RWPE2 (cell line): ENCODE data around the gene DENND5B.

Experiments used
- ATAC-seq: fragments of 200-7000 bp; cut with Tn5 transposase; 3 replicates; pipeline ENCODE4 v1.9.1; 2021; ENCODE audit warnings: low read depth
- DNase-seq: peaks from one replicate; pipeline ENCODE4 v3.0.0-alpha.2; 2020; ENCODE audit warnings: low spot score
- H3K27ac ChIP-seq: fragments of 450-650 bp; 2 replicates; pipeline ENCODE4 v1.5.1; 2017; ENCODE audit warnings: mild to moderate bottlenecking; ENCODE audit not compliant: poor library complexity, severe bottlenecking
- H3K27me3 ChIP-seq: fragments of 250-450 bp; sonication (Bioruptor Pico); 2 replicates; pipeline ENCODE4 v1.5.1; 2021; ENCODE audit warnings: mild to moderate bottlenecking, moderate library complexity; ENCODE audit not compliant: insufficient read depth, poor library complexity, severe bottlenecking
- H3K36me3 ChIP-seq: fragments of 250-450 bp; sonication (Bioruptor Pico); 2 replicates; pipeline ENCODE4 v1.5.1; 2020; ENCODE audit warnings: low read depth, mild to moderate bottlenecking, moderate library complexity
- H3K4me1 ChIP-seq: fragments of 250-450 bp; sonication (Bioruptor Pico); 2 replicates; pipeline ENCODE4 v1.5.1; 2021; ENCODE audit warnings: mild to moderate bottlenecking, moderate library complexity; ENCODE audit not compliant: insufficient read depth, poor library complexity, severe bottlenecking
- H3K4me3 ChIP-seq: fragments of 250-450 bp; sonication (Bioruptor Pico); 2 replicates; pipeline ENCODE4 v1.5.1; 2021; ENCODE audit warnings: mild to moderate bottlenecking, moderate library complexity; ENCODE audit not compliant: severe bottlenecking
- H3K9me3 ChIP-seq: fragments of 250-450 bp; sonication (Bioruptor Pico); 2 replicates; pipeline ENCODE4 v1.5.1; 2021; ENCODE audit warnings: mild to moderate bottlenecking, moderate library complexity; ENCODE audit not compliant: severe bottlenecking
- CTCF ChIP-seq: fragments of 450-650 bp; IDR thresholded peaks from one replicate; pipeline ENCODE4 v1.5.1; 2017; ENCODE audit warnings: mild to moderate bottlenecking, moderate library complexity; ENCODE audit not compliant: poor library complexity, severe bottlenecking

Gene DENND5B

GRCh38 chr12:31536672-31537071, 54.3 kb downstream of the DENND5B start:
- Histone ChIP-seq H3K4me1 (no peaks in the 10 kb centered on the region), H3K27me3 (no peaks in the 10 kb centered on the region), H3K36me3 (no peaks in the 10 kb centered on the region), H3K9me3 (peaks cover 4% of the 10 kb centered on the region), H3K27ac (no peak overlapping the region), H3K4me3 (no peak overlapping the region)
- ATAC-seq (no peak), DNase-seq (no peak)
- TF ChIP-seq CTCF = no peak

DNA sequence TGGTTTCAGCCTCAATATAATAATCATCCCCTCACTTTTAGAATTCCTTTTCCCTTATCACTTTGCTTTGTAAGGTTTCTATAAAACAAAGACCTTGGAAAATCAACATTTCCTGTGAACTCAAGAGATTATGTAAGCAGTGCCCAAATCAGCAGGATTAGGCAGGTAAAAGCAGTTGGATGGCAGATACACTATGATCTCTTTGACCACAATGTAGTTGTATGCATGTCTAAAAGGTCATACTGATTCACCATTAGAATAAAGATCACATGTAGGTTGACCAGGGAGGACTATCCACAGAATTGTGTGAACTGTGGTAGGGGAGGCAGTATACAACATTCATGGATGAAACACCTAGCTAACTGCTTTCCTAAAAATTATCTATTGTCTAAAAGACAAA, 57.5 kb downstream of the DENND5B start:
- Histone ChIP-seq H3K4me3 (no peak overlapping the region), H3K36me3 (no peaks in the 10 kb centered on the region), H3K27me3 (no peaks in the 10 kb centered on the region), H3K9me3 (no peaks in the 10 kb centered on the region), H3K4me1 (no peaks in the 10 kb centered on the region), H3K27ac (no peak overlapping the region)
- ATAC-seq (no peak; the same call in 2 of the 3 replicates), DNase-seq (no peak)
- no peak for TF ChIP-seq CTCF

- Histone ChIP-seq H3K27me3 (no peaks in the 10 kb centered on the region), H3K36me3 (no peaks in the 10 kb centered on the region), H3K9me3 (no peaks in the 10 kb centered on the region), H3K4me3 (no peak overlapping the region), H3K4me1 (no peaks in the 10 kb centered on the region), H3K27ac (no peak overlapping the region)
- DNase-seq (no peak), ATAC-seq (no peak)
- no peak for TF ChIP-seq CTCF
Measured at GRCh38 chr12:31531893-31532292, 59.0 kb downstream of the DENND5B start.

- no peak overlapping the region for H3K4me3 ChIP-seq
- H3K4me1 ChIP-seq = peaks cover 18% of the 10 kb centered on the region
- H3K27ac ChIP-seq = no peak overlapping the region
- DNase-seq (no peak), ATAC-seq (no peak)
- H3K9me3 ChIP-seq = no peaks in the 10 kb centered on the region
- H3K27me3 ChIP-seq = no peaks in the 10 kb centered on the region
- TF ChIP-seq CTCF = no peak
- no peaks in the 10 kb centered on the region for H3K36me3 ChIP-seq
Measured at GRCh38 chr12:31528095-31528494, 62.8 kb downstream of the DENND5B start.

DNA sequence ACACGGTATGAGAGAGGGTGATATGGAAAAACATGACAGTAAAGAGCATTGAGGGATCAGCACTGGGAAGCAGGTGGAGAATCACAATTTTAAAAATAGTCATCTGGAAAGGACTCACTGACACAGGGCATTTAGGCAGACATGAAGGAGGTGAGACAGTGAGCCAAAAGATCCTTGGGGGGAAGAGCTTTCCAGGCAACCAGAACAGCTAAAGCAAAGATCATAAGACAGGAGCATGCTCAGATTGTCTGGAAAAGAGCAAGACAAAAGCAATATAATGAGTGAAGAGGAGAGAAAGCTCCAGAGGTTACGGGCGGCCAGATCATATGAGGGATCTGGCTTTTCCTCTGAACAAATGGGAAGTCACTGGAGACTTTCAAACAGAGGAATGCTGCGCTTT, 63.9 kb downstream of the DENND5B start:
- H3K9me3 ChIP-seq = no peaks in the 10 kb centered on the region
- no peaks in the 10 kb centered on the region for H3K36me3 ChIP-seq
- ATAC-seq (no peak), DNase-seq (no peak)
- TF ChIP-seq CTCF = no peak
- H3K4me3 ChIP-seq = no peak overlapping the region
- H3K27me3 ChIP-seq = no peaks in the 10 kb centered on the region
- H3K27ac ChIP-seq = no peak overlapping the region
- peaks cover 18% of the 10 kb centered on the region for H3K4me1 ChIP-seq
